ENCODE measurements around the gene PTPRM. TPM values are rescaled to one million over a fixed set of nuclear protein-coding genes. Genes with fewer than 3 reads are reported as not detected.

The PTPRM gene
- total and polyA plus RNA-seq, 2 of the 4 experiments (the other 2 are of a cell fraction), result 28.3 to 51.2 TPM

GRCh38 chr18:7545734-7546133 lies 21.4 kb upstream of the PTPRM start:
- H3K4me3 ChIP-seq (ENCODE audit: insufficient read depth, low read depth, low read length), result no peak overlapping the region
- no peaks in the 10 kb centered on the region for H3K9me1 ChIP-seq (ENCODE audit: insufficient read depth, low read length)
- intact Hi-C loops (cut with micrococcal nuclease) (no loop called here), in situ Hi-C loops (cut with MboI; ENCODE audit: low sequenced_read_pairs) (no loop called here), dilution Hi-C loops (cut with HindIII; ENCODE audit: low sequenced_read_pairs, unreplicated experiment) (no loop called here)
- no peaks in the 10 kb centered on the region for H3K79me1 ChIP-seq (ENCODE audit: low read depth in 1 of 2, low read length in 2 of 2)
- H3K18ac ChIP-seq (ENCODE audit: low read depth, low read length), result no peak overlapping the region
- H3K9me3 ChIP-seq (ENCODE audit: control insufficient read depth, insufficient read depth, low read length), result no peaks in the 10 kb centered on the region
- H4K20me1 ChIP-seq (ENCODE audit: insufficient read depth, low read length), result no peaks in the 10 kb centered on the region
- no peak overlapping the region for H3K56ac ChIP-seq (ENCODE audit: extremely low read depth, insufficient read depth, low read length)
- no peaks in the 10 kb centered on the region for H3K4me1 ChIP-seq (ENCODE audit: control insufficient read depth, insufficient read depth, low read length)
- no peak overlapping the region for H2BK15ac ChIP-seq (ENCODE audit: low read depth, low read length)
- H2AK9ac ChIP-seq (replicated peaks; ENCODE audit: low read depth, low read length, poor library complexity), result no peak overlapping the region
- ATAC-seq (ENCODE audit: low read depth) (no peak; the same call in 1 of the 2 replicates), DNase-seq (peak; percentile 73)
- H2AFZ ChIP-seq (replicated peaks; ENCODE audit: low read length, poor library complexity), result no peak overlapping the region
- POLR2A ChIA-PET (ENCODE audit: unreplicated experiment), result no interaction called here
- TF ChIP-seq CHD1 (IDR thresholded peaks at IDR 0.05; ENCODE audit: low read depth, low read length) (no peak), RAD21 (IDR thresholded peaks at IDR 0.05; ENCODE audit: low read length) (no peak), CEBPB (IDR thresholded peaks at IDR 0.05; ENCODE audit: low read depth, low read length) (peak; percentile 45; the same call in 1 of the 2 replicates)
- H4K8ac ChIP-seq (ENCODE audit: low read depth in 2 of 2, low read length in 2 of 2), result no peak overlapping the region
- 0 out of 2 replicates have a peak, but pooled peaks cover 2% of the 10 kb centered on the region for H3K27me3 ChIP-seq (ENCODE audit: control insufficient read depth, insufficient read depth, low read length)
- no peak overlapping the region for H3K4me2 ChIP-seq (ENCODE audit: low read depth, low read length)
- H3K36me3 ChIP-seq (ENCODE audit: control insufficient read depth, insufficient read depth, low read length), result no peaks in the 10 kb centered on the region
- no peak overlapping the region for H2BK5ac ChIP-seq (ENCODE audit: low read depth, low read length, poor library complexity, severe bottlenecking)
- H2AK5ac ChIP-seq (ENCODE audit: low read depth, low read length), result no peak overlapping the region
- H4K91ac ChIP-seq (ENCODE audit: insufficient read depth, low read depth, low read length), result no peak overlapping the region
- no peak overlapping the region for H3K27ac ChIP-seq (ENCODE audit: insufficient read depth, low read length)
- no peak overlapping the region for H3K9ac ChIP-seq (ENCODE audit: low read depth, low read length)
- H2BK20ac ChIP-seq (ENCODE audit: low read depth, low read length), result no peak overlapping the region
- H4K5ac ChIP-seq (ENCODE audit: low read depth, low read length), result no peak overlapping the region
- no TSS peak for BruUV-seq (replicated peaks)
- no peak overlapping the region for H2BK120ac ChIP-seq (ENCODE audit: low read depth, low read length)
- H3K23ac ChIP-seq (ENCODE audit: low read depth, low read length), result no peak overlapping the region
- H3K4ac ChIP-seq (ENCODE audit: low read depth, low read length), result no peak overlapping the region
- CTCF ChIA-PET, result no interaction called here
- H3K14ac ChIP-seq (replicated peaks; ENCODE audit: low read depth, low read length), result no peak overlapping the region
- WGBS, 2 experiments (ENCODE audit: extremely low coverage in 2 of 2, insufficient read length in 1 of 2), result 70% methylated on average over 2 of the region's 5 CpGs; no CpG with 5 or more reads in 1 of the 2 experiments
